OCI-LY1 (cell line): ENCODE measurements around the gene SERP2.

Experiments
- H2AFZ ChIP-seq: fragments of 200-600 bp; sonication (generic), shearing (Covaris generic); 2 replicates; pipeline ENCODE4 v1.6.0; 2014; ENCODE audit warnings: antibody characterized with exemption, mild to moderate bottlenecking, low read length
- H3F3A ChIP-seq: fragments of 200-600 bp; sonication (generic), shearing (Covaris generic); 2 replicates; pipeline ENCODE4 v1.6.0; 2014; ENCODE audit warnings: mild to moderate bottlenecking, antibody characterized with exemption, low read length, moderate library complexity; ENCODE audit not compliant: insufficient read depth
- H3K27ac ChIP-seq: fragments of 200-600 bp; sonication (generic); 2 replicates; pipeline ENCODE4 v1.5.1; 2014; ENCODE audit warnings: low read length, mixed run types, mild to moderate bottlenecking, low read depth; ENCODE audit not compliant: poor library complexity, severe bottlenecking
- H3K27me3 ChIP-seq: fragments of 200-600 bp; sonication (generic); 2 replicates; pipeline ENCODE4 v1.6.0; 2014; ENCODE audit warnings: antibody characterized with exemption, mild to moderate bottlenecking, low read length, moderate library complexity; ENCODE audit not compliant: insufficient read depth
- H3K36me3 ChIP-seq: fragments of 200-600 bp; sonication (generic); 2 replicates; pipeline ENCODE4 v1.6.1; 2014; ENCODE audit warnings: mild to moderate bottlenecking, antibody characterized with exemption, low read length, moderate library complexity, mixed read lengths; ENCODE audit not compliant: insufficient read depth
- H3K4me1 ChIP-seq: fragments of 200-600 bp; sonication (generic); 2 replicates; pipeline ENCODE4 v1.5.1; 2014; ENCODE audit warnings: mild to moderate bottlenecking, low read length, moderate library complexity; ENCODE audit not compliant: insufficient read depth, severe bottlenecking
- H3K4me2 ChIP-seq: fragments of 200-600 bp; sonication (generic), shearing (Covaris generic); 2 replicates; pipeline ENCODE4 v1.6.1; 2014; ENCODE audit warnings: low read length
- H3K4me3 ChIP-seq: fragments of 200-600 bp; sonication (generic); 2 replicates; pipeline ENCODE4 v1.5.1; 2014; ENCODE audit warnings: low read length, low read depth, mild to moderate bottlenecking, mixed read lengths; ENCODE audit not compliant: poor library complexity, severe bottlenecking
- H3K79me2 ChIP-seq: fragments of 200-600 bp; shearing (Covaris generic); 2 replicates; pipeline ENCODE4 v1.6.1; 2016; ENCODE audit warnings: mixed run types, low read length, mixed read lengths; ENCODE audit not compliant: insufficient read depth
- H3K9ac ChIP-seq: fragments of 200-600 bp; sonication (generic), shearing (Covaris generic); 2 replicates; pipeline ENCODE4 v1.6.1; 2014; ENCODE audit warnings: mild to moderate bottlenecking, low read length, mixed read lengths
- H3K9me2 ChIP-seq: fragments of 200-600 bp; sonication (generic), shearing (Covaris generic); 2 replicates; pipeline ENCODE4 v1.6.1; 2014; ENCODE audit warnings: low read depth, mild to moderate bottlenecking, low read length, mixed read lengths
- H3K9me3 ChIP-seq: fragments of 200-600 bp; shearing (Covaris generic); 2 replicates; pipeline ENCODE4 v1.6.1; 2014; ENCODE audit warnings: low read length, mixed read lengths
- H4K20me1 ChIP-seq: fragments of 200-600 bp; sonication (generic), shearing (Covaris generic); 2 replicates; pipeline ENCODE4 v1.6.0; 2016; ENCODE audit warnings: mild to moderate bottlenecking, low read length; ENCODE audit not compliant: insufficient read depth
- EZH2 ChIP-seq: fragments of 200-600 bp; sonication (generic), shearing (Covaris generic); IDR thresholded peaks from 2 replicates; pipeline ENCODE4 v1.8.0; 2017; ENCODE audit warnings: borderline replicate concordance, mixed run types, mild to moderate bottlenecking, antibody characterized with exemption, low read length, moderate library complexity, mixed read lengths
- TF ChIP-seq, protein P1 (sequence below): fragments of 200-600 bp; sonication (generic), shearing (Covaris generic); IDR thresholded peaks from 2 replicates; pipeline ENCODE4 v1.5.1; 2017; ENCODE audit warnings: mild to moderate bottlenecking, antibody characterized with exemption, low read length, moderate library complexity, mixed read lengths

The SERP2 gene

DNA sequence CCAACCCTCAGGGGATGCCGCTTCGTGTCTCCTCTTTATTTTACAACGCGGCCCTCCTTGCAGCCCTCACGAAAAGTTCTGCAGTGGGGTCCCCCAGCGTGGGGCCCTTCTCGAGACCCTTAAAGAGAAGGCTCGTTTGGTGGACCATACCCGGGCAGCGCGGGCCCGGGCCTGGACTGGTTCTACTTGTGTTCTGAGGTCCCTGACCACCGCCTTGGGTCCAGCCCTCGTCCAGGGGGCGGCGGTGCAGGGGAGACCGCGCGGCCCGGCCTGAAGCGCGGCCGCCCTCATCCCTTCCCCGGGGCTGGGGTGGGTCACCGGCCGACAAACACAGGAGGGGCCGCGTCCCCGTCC is 400 bp upstream of the SERP2 start:
- Histone ChIP-seq H3K4me3 (peak overlapping the region; percentile 43), H3K9ac (no peak overlapping the region), H4K20me1 (no peaks in the 10 kb centered on the region), H3K27ac (no peak overlapping the region), H3K27me3 (peaks cover 7% of the 10 kb centered on the region; the same call in 1 of the 2 replicates), H3K79me2 (no peaks in the 10 kb centered on the region), H3K9me2 (no peaks in the 10 kb centered on the region), H3K36me3 (no peaks in the 10 kb centered on the region), H3K9me3 (no peaks in the 10 kb centered on the region), H3F3A (no peaks in the 10 kb centered on the region), H2AFZ (no peak overlapping the region), H3K4me1 (no peaks in the 10 kb centered on the region), H3K4me2 (peak overlapping the region; percentile 46; the same call in 1 of the 2 replicates)
- no peak for TF ChIP-seq EZH2
- TF ChIP-seq, protein P1, sequence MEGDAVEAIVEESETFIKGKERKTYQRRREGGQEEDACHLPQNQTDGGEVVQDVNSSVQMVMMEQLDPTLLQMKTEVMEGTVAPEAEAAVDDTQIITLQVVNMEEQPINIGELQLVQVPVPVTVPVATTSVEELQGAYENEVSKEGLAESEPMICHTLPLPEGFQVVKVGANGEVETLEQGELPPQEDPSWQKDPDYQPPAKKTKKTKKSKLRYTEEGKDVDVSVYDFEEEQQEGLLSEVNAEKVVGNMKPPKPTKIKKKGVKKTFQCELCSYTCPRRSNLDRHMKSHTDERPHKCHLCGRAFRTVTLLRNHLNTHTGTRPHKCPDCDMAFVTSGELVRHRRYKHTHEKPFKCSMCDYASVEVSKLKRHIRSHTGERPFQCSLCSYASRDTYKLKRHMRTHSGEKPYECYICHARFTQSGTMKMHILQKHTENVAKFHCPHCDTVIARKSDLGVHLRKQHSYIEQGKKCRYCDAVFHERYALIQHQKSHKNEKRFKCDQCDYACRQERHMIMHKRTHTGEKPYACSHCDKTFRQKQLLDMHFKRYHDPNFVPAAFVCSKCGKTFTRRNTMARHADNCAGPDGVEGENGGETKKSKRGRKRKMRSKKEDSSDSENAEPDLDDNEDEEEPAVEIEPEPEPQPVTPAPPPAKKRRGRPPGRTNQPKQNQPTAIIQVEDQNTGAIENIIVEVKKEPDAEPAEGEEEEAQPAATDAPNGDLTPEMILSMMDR: no peak

DNA sequence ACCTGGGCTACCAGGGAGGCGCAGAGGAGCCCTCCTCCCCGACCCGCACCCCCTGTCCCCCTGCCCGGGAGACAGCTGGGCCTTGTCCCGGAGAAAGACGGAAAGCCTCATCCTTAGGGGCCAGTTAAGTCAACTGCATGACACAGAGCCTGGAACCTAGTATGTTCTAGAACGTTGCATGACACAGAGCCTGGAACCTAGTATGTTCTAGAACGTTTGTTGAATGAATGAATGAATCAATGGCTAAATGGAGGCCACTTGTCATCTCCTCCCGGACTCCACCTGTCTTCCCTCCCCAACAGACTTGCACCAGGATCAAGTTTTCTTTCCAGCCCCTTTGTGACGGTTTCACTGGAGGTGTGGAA is 706 bp downstream of the SERP2 start:
- Histone ChIP-seq H3K79me2 (no peaks in the 10 kb centered on the region), H3K4me2 (no peak overlapping the region), H3K9ac (no peak overlapping the region), H3K27me3 (peaks cover 7% of the 10 kb centered on the region; the same call in 1 of the 2 replicates), H3K9me3 (no peaks in the 10 kb centered on the region), H3K9me2 (no peaks in the 10 kb centered on the region), H3K36me3 (no peaks in the 10 kb centered on the region), H4K20me1 (no peaks in the 10 kb centered on the region), H3K27ac (no peak overlapping the region), H2AFZ (no peak overlapping the region), H3K4me3 (no peak overlapping the region), H3F3A (no peaks in the 10 kb centered on the region), H3K4me1 (no peaks in the 10 kb centered on the region)
- TF ChIP-seq, protein P1: no peak
- no peak for TF ChIP-seq EZH2

DNA sequence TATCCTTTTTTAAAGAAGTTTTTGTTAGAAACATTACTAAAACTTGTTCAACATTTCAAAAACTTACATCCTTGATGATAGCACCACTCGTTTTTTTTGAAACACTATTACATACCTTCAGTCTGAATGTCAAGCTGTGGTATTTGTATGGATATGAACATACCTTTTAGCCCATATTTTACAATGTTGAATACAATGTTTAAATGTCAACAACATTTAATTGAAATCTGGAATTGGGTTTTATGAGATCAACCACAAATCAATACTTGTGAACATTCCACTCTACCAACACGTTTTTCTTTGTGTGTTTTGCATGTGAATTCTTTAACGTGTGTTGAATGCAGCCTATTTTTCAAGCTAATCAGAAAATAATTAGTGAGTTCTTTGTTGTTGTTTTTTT is 4.7 kb downstream of the SERP2 start:
- Histone ChIP-seq H3K27me3 (peaks cover 7% of the 10 kb centered on the region; the same call in 1 of the 2 replicates), H3K4me2 (no peak overlapping the region), H3K79me2 (no peaks in the 10 kb centered on the region), H4K20me1 (no peaks in the 10 kb centered on the region), H3F3A (no peaks in the 10 kb centered on the region), H3K4me3 (no peak overlapping the region), H3K9me3 (no peaks in the 10 kb centered on the region), H3K36me3 (no peaks in the 10 kb centered on the region), H3K4me1 (no peaks in the 10 kb centered on the region), H3K27ac (no peak overlapping the region), H3K9ac (no peak overlapping the region), H2AFZ (no peak overlapping the region), H3K9me2 (no peaks in the 10 kb centered on the region)
- no peak for TF ChIP-seq EZH2

DNA sequence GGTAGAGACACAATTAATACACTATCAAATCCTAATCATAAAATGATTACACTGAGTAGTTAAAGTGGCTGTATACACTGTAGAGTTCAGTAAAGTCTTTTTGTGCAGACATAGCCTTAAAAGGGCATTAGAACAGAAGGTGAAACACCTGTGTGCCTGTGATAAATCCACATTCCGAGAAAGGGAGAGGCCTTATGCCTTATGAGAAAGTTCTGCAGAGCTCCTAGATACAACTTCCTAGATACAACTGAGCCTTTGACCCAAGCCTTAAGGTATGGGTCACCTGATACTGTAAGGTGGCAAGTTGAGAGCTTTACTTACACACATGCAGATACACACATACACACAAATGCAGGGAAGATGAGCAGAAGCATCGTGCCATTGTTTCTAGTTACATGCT is 6.3 kb downstream of the SERP2 start:
- Histone ChIP-seq H3K9me2 (no peaks in the 10 kb centered on the region), H3K36me3 (no peaks in the 10 kb centered on the region), H4K20me1 (no peaks in the 10 kb centered on the region), H3K9me3 (no peaks in the 10 kb centered on the region), H2AFZ (no peak overlapping the region), H3K79me2 (no peaks in the 10 kb centered on the region), H3K4me1 (no peaks in the 10 kb centered on the region), H3K4me2 (no peak overlapping the region), H3K27ac (no peak overlapping the region), H3F3A (no peaks in the 10 kb centered on the region), H3K4me3 (no peak overlapping the region), H3K9ac (no peak overlapping the region), H3K27me3 (peaks cover under 1% of the 10 kb centered on the region; the same call in 1 of the 2 replicates)
- no peak for TF ChIP-seq EZH2
- TF ChIP-seq, protein P1: no peak
